ENCODE measurements around the gene LRRC32. TPM values are rescaled to one million over a fixed set of nuclear protein-coding genes. Genes with fewer than 3 reads are reported as not detected.

Gene LRRC32
- total and polyA plus RNA-seq, 2 experiments from 2014 or later, result 0.42 to 0.58 TPM

- H3F3A ChIP-seq (replicated peaks; ENCODE audit: low read depth), result no peaks in the 10 kb centered on the region
- H3K27ac ChIP-seq (ENCODE audit: low read depth), result no peak overlapping the region
- no peaks in the 10 kb centered on the region for H3K27me3 ChIP-seq (ENCODE audit: insufficient read depth)
- H3K4me1 Mint-ChIP-seq, result peaks cover 17% of the 10 kb centered on the region
- DNase-seq (ENCODE audit: low spot score), result no peak
- TF ChIP-seq NANOG (IDR thresholded peaks at IDR 0.05; ENCODE audit: borderline replicate concordance) (no peak), ZNF331 (CRISPR knock-in tag; IDR thresholded peaks at IDR 0.05; ENCODE audit: low read depth) (no peak), ZNF114 (CRISPR knock-in tag; IDR thresholded peaks at IDR 0.05) (no peak), POLR2AphosphoS5 (IDR thresholded peaks at IDR 0.05; ENCODE audit: low read depth) (no peak), CREB1 (CRISPR knock-in tag; IDR thresholded peaks at IDR 0.05; ENCODE audit: low read depth) (no peak), EZH2phosphoT487 (IDR thresholded peaks at IDR 0.05; ENCODE audit: unreplicated experiment) (no peak), EZH2 (IDR thresholded peaks at IDR 0.05; ENCODE audit: low read depth, unreplicated experiment) (no peak), JUNB (IDR thresholded peaks at IDR 0.05; ENCODE audit: unreplicated experiment) (no peak), ZNF462 (CRISPR knock-in tag; IDR thresholded peaks at IDR 0.05) (no peak)
- TF ChIP-seq, protein P1, sequence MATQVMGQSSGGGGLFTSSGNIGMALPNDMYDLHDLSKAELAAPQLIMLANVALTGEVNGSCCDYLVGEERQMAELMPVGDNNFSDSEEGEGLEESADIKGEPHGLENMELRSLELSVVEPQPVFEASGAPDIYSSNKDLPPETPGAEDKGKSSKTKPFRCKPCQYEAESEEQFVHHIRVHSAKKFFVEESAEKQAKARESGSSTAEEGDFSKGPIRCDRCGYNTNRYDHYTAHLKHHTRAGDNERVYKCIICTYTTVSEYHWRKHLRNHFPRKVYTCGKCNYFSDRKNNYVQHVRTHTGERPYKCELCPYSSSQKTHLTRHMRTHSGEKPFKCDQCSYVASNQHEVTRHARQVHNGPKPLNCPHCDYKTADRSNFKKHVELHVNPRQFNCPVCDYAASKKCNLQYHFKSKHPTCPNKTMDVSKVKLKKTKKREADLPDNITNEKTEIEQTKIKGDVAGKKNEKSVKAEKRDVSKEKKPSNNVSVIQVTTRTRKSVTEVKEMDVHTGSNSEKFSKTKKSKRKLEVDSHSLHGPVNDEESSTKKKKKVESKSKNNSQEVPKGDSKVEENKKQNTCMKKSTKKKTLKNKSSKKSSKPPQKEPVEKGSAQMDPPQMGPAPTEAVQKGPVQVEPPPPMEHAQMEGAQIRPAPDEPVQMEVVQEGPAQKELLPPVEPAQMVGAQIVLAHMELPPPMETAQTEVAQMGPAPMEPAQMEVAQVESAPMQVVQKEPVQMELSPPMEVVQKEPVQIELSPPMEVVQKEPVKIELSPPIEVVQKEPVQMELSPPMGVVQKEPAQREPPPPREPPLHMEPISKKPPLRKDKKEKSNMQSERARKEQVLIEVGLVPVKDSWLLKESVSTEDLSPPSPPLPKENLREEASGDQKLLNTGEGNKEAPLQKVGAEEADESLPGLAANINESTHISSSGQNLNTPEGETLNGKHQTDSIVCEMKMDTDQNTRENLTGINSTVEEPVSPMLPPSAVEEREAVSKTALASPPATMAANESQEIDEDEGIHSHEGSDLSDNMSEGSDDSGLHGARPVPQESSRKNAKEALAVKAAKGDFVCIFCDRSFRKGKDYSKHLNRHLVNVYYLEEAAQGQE (IDR thresholded peaks at IDR 0.05; ENCODE audit: unreplicated experiment), result no peak
- TF ChIP-seq, protein P2, sequence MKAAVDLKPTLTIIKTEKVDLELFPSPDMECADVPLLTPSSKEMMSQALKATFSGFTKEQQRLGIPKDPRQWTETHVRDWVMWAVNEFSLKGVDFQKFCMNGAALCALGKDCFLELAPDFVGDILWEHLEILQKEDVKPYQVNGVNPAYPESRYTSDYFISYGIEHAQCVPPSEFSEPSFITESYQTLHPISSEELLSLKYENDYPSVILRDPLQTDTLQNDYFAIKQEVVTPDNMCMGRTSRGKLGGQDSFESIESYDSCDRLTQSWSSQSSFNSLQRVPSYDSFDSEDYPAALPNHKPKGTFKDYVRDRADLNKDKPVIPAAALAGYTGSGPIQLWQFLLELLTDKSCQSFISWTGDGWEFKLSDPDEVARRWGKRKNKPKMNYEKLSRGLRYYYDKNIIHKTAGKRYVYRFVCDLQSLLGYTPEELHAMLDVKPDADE (IDR thresholded peaks at IDR 0.05), result no peak
- H3K4me1 ChIP-seq (ENCODE audit: insufficient read depth), result no peaks in the 10 kb centered on the region
- no peaks in the 10 kb centered on the region for H3K36me3 ChIP-seq (ENCODE audit: insufficient read depth)
- no peaks in the 10 kb centered on the region for H3K9me2 ChIP-seq (ENCODE audit: insufficient read depth)
- no peak overlapping the region for H2AFZ ChIP-seq
- H3K4me3 Mint-ChIP-seq, result no peak overlapping the region
- no peak for ATAC-seq
- H3K79me2 ChIP-seq (replicated peaks; ENCODE audit: insufficient read depth), result no peaks in the 10 kb centered on the region
- H4K20me1 ChIP-seq (replicated peaks; ENCODE audit: insufficient read depth), result no peaks in the 10 kb centered on the region
- H3K4me2 ChIP-seq, result no peak overlapping the region
- H3K9me3 Mint-ChIP-seq, result no peaks in the 10 kb centered on the region
- peaks cover 8% of the 10 kb centered on the region for H3K27me3 Mint-ChIP-seq (ENCODE audit: insufficient read depth, low read depth, poor library complexity)
- no peak overlapping the region for H3K27ac Mint-ChIP-seq
- H3K4me3 ChIP-seq, result no peak overlapping the region
- no peaks in the 10 kb centered on the region for H3K36me3 Mint-ChIP-seq (ENCODE audit: low read depth)
Measured at GRCh38 chr11:76661834-76662434, 8.6 kb downstream of the LRRC32 start.
